HG03108 (cell line): ENCODE data around the gene TTLL3.

Experiments used
- ATAC-seq: cut with Tn5 transposase; IDR thresholded peaks from one replicate; pipeline ENCODE4 v1.9.1; 2021; ENCODE audit warnings: moderate library complexity; ENCODE audit not compliant: unreplicated experiment

TTLL3 gene

DNA sequence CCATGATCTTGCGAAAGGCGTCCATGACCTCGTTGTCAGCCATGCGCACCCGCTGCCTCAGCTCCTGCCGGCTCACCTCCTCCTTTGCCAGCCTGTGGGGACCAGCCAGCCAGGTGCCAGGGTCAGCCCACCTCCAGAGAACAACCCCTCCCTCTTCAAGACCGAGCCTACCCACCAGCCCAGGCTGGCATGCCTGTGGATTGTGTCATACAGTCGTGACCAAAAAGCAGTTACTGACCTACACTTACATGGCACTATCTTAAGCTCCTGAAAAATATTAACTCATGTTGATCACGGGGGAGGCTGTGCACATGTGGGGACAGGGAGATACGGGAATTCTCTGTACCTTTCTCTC, 29.6 kb upstream of the TTLL3 start:
- no peak for ATAC-seq

DNA sequence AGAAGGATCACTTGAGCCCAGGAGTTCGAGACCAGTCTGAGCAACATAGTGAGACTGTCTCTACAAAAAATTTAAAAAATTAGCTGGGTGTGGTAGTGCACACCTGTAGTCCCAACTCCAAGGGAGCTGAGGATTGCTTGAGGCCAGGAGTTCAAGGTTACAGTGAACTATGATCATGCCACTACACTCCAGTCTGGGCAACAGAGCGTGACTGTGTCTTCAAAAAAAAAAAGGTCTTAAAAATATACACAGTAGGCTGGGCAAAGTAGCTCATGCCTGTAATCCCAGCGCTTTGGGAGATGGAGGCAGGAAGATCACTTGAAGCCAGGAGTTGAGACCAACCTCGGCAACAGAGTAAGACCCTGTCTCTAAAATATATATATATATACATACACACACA, 29.2 kb upstream of the TTLL3 start:
- no peak for ATAC-seq

DNA sequence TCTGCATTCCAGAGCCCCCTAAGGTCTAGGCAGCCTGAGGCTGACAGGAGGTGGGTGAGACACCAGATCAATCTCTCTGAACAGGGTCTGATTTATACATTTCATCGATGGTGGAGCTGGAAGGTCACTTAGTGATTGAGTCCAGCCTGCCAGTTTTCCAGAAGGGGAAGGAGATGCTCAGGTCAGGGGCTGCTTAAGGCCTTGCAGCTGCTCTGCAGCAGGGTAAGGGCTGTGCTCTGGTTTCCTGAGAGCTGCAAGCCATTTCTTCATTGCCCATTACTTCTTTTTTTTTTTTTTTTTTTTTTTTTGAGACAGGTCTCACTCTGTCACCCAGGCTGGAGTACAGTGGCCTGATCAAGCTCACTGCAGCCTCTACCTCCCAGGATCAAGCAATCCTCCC, 28.5 kb upstream of the TTLL3 start:
- ATAC-seq, result no peak

DNA sequence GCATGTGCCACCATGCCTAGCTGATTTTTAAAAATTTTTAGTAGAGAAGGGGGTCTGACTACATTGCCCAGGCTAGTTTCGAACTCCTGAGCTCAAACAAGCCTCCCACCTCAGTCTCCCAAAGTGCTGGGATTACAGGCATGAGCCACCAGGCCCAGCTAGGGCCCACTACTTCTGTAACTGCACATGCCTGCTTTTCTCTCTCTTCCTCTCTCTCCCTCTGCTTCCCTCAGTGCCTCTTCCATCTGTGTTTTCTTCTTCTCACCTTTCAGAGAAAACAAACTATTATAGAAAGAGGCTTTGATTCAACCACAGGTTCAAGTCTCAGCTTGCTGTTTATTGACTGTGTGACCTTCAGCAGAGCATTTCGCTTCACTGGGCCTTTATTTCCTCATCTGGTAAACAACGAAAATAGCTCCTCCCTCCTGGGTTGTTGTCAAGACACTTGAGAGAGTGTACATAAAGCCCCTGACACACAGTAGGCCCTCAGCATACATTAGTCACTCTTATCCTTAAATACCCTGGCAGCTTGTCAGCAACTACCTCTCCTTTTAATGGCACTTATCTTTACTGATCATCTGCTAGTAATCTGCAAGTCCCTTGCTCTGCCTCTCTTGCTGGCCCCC, 28.0 kb upstream of the TTLL3 start:
- ATAC-seq, result no peak

DNA sequence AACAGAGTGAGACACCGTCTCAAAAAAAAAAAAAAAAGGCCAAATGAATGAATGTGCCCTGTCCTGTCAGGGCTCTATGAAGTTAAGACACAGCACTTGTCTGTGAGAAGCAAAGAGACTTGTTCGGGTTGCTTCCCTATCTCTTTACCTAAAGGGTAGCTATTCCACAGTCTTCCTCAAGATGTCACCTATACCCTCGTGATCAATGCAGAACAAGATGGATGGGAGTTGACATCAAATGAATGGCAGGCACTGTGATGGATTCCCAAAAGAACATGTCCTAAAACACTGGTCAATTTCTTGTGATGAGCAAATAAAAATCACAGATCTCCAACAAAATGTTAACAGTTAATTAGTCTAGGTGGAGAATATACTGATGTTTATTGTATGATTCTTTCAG, 27.3 kb upstream of the TTLL3 start:
- ATAC-seq, result no peak

DNA sequence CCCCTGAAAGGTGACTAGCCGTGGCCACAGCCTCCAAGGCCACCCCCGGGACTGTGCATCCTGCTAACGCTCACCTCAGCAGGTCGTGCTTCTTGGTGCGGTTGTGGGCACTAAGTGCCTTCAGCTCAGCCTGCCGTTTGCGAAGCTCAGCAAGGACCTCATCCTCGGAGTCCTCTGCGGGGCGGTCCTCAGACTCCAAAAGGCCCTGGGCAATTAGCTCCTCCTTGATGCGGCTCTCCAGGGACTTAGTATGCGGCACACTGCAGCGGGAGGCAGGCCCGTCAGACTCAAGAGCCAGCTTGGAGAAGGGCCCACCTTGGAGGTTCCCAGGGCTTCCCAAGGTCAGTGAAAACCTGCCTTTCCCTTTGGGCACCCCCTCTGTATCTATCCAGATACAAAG, 26.1 kb upstream of the TTLL3 start:
- ATAC-seq, result no peak

DNA sequence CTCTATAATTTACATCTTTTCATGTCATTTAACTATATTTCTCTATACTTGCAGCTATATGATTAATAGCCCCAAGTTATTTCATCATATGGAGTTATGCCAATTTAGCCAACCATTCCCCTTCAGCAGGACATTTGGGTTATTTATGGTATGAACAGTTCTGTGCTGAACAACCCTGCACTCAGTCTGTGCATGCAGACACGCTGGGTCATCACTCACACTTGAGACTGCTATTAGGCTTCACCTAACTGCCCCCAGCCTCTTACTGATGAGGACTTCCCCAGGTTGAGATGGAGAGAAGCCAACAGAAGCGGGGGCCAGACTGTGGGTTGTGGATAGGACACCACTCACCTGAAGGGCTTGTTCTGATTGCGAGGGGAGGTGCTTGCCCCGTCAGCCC, 25.1 kb upstream of the TTLL3 start:
- no peak for ATAC-seq

DNA sequence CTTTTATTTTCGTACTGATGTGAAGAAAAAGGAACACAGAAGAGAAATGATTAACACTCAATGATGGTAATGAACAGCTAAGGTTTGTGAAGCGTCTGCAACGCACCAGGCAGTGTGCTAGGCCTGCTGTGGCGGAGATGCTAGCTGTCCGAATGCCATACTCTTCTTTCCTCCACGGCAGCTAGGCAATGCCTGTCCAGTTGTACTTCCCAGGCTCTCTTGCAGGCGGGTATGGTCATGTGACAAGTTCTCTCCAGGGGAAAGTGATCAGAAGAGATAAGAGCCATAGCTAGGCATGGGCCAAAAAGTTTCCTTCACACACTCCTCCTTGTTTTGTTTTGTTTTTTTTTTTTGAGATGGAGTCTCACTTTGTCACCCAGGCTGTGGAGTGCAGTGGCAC, 24.5 kb upstream of the TTLL3 start:
- ATAC-seq, result no peak

DNA sequence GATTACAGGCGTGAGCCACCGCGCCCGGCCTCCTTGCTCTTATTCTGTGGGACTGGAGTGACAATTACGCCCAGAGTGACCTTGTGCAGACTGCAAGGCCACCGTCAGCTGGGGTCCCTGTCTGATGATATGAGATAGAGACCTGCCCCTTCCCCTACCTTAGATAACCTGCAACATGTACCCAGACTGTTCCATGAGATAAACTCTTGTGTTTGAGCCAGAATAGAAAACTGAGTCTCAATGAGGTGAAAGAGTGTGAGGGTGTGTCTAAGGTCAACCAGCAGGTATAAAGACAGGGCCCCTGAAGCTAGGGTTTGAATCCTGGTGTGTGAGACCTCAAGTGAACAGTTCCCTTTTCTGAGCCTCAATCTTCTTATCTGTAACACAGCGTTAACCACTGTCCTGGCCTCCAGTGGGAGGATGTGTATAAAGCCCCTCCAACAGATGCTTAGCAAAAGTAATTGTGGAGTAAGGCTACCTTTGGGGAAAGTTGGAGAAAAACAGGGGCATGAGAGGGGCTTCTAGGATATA, 23.8 kb upstream of the TTLL3 start:
- ATAC-seq, result no peak

DNA sequence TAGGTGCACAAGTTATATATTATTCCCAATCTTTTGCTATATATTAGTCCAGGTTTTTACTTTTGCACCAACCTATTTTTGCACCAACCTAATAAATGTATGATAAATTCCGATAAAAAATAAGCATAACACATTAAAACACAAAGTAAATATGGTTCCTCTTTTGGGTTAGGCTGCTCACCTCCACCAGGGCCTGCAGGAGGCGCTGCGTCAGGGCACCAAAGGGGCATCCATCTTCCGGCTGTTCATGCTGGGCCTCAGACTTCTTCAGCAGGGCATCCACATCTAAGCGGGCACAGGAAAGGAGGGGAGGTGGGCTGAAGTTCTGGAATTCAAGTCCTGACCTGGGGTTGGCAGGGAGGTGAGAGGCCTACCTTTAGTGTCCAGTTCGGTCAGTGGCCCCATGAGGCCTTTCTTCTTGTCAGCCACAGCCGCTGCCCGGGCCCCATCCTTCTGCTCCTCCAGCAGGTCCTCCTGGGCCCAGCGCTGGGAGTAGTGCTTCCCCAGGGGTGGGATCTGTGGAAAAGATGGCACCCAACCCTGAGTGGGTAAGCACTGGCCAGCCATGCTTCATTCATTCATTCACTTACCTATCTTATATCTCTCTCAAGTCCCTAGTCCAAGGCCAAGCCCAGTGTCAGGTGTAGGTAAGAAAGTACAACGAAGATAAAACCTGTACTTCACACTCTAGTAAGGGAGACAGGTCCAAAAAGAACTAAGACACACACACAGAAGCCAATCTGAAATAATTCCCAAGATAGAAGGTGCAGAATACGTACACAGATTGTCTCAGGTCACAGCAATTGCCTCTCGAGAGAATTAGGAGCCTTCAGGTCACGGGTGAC, 23.0 kb upstream of the TTLL3 start:
- ATAC-seq, result no peak

DNA sequence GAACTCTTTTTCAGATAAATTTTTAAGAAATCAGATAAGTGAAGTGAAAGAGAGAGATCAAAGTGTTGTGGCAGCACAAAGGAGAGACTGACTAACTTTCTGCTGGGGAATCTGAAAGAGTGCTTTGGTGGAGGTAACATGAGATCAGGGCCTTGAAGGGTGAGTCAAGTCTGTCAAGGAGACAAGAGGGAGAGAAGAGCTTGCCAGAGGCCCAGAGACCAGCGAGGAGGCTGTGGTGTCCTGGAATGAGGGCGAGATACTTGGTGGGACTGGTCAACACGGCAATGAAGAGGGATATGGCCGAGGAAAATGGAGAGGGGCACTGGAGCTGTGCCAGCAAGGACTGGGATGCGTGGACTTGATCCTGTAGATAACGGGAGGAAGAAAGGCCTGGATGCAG, 22.3 kb upstream of the TTLL3 start:
- ATAC-seq, result no peak

DNA sequence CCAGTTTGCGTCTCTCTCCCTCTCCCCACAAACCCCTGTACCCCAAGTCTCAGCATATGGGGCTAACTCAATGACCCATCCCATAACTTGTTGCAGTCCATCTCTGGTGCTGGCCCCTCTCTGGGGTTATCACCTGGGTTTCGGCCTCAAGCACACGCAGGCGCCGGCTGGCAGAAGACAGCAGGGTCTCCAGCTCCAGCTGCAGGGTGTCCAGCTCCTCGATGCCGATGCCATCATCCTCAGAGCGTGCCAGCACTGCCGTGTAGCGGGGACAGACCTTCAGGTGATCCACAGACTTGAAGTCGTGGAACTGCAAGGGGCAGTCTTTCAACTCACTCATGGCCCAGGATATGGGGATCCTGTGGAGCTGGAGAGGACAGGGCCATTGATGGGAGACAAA, 18.9 kb upstream of the TTLL3 start:
- no peak for ATAC-seq

DNA sequence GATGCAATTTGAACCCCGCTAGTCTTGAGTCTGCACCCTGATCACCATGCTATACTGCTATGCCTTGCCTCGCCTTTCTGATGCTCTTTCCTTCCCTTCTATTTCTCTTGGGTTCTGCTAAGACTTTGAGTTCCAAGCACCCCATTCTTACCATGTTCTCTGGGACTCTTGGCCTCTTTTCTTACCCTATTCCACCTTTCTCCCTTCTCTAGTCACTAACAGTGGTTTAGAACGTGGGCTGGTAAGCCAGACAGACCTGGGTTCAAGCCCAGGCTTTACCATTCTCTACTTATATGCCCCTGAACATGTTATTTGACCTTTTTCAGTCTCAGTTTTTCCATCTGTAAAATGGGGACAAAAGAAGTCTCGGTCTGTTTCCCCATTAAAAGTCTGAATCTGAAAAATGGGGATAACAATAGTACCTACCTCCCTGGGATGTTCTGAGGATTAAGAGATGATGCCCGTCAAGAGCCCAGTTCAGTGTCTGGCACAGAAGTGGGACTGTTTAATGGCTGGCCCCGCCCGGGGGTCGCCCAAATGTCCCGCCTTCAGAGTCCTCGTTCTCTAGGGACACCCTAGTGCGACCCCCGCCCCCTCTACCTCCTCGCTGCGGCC, 18.2 kb upstream of the TTLL3 start:
- no peak for ATAC-seq

DNA sequence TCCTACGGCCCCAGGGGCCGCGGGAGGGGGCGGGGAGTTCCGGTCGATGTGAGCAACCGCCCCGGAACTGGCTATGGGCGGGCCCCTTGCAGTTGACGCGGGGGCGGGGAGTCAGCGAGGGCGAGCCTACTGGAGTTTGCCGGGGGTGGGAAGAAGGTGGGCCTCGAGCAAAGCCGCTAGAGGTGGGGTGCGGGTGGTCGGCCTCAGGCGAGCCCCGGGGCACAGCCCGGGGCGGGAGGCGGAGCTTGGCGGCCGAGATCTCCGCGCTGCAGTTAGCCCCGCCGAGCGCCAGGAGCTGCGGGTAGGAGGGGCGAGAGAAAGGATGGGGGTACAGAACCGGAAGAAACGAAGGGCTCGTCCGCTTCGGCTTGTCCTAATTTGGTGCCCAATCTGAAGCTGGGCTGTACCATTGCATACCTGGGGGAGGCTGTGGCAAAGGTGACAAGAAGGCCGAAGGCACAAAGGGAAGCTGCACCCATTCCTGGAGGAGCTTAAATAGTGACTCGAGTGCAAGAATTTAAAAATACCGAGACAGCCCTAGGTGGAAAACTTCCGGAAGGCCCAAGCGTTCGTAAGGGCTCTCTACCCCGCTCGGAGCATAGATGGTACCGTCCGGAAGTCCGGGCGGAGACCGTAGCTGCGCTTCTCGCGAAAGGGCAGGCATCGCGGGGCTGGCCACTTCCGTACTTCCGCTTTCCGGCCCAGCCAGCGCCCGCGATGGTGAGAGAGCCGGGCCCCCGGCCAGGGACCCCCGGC, 17.5 kb upstream of the TTLL3 start, which contains the start of the genes ARPC4 and TADA3:
TSS of gene ARPC4 (plus strand) at position 678 of the 756 bp plus-strand sequence. CDS start at position 718, 40 bp downstream.
TSS of gene TADA3 (minus strand) at position 69 of the 756 bp plus-strand sequence. CDS start 1,007 bp downstream, outside the sequence.
- peak; percentile 79 for ATAC-seq

DNA sequence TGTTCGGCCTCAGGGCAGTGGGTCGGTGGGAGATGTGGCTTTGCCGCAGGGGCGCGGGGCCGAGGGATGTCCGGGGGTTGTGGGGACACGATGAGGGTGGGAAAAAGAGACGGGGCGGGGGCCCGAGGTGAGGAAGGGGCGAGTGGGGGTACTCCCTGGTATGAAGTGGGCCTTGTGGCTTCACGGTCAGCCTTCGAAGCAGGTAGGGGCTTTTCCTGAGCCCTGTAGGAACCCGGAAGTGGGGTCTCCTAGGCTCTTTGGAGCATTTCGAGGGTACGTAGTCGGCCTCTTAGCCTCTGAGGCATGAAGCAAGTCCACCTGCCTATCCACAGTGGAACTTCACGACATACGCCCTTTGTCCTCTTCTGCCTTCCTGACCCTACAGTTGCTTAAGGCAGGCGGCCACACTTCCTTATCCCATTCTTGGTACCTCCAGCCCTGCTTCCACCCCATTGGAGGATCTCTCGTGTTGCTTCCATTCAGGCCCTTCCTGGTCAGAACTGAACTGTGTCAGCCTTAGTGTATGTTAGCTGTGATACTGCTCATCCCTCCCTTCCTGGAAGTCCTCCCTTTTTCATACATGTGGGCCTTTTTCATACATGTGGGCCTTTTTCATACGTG, 16.8 kb upstream of the TTLL3 start:
- ATAC-seq, result no peak

DNA sequence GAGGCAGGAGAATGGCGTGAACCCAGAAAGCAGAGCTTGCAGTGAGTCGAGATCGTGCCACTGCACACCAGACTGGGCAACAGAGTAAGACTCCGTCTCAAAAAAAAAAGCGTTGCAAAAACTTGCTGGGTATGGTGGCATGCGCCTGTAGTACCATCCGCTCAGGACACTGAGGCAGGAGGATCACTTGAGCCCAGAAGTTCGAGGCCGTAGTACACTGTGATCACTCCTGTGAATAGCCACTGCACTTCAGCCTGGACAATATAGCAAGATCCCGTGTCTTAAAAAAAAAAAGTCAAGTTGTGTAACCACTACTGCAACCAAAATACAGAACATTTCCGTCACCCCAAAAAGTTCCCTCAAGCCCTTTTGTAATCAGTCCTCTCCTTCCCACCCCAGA, 15.7 kb upstream of the TTLL3 start:
- no peak for ATAC-seq

DNA sequence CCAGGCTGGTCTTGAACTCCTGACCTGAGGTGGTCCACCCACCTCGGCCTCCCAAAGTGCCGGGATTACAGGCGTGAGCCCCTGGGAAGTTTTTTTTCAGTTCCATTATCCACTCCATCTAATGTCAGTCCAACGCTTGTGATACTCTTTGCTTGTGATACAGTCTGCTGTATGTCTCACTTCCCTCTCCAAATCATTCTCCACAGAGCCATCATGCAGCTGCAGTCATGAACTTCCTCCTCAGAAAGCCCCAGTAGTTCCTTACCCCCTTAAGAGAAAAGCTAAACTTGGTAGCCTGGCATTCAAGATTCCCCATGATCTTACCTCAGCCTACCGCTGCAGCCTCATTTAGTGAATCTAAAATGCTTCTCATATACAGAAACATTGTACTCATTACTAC, 14.9 kb upstream of the TTLL3 start:
- no peak for ATAC-seq

DNA sequence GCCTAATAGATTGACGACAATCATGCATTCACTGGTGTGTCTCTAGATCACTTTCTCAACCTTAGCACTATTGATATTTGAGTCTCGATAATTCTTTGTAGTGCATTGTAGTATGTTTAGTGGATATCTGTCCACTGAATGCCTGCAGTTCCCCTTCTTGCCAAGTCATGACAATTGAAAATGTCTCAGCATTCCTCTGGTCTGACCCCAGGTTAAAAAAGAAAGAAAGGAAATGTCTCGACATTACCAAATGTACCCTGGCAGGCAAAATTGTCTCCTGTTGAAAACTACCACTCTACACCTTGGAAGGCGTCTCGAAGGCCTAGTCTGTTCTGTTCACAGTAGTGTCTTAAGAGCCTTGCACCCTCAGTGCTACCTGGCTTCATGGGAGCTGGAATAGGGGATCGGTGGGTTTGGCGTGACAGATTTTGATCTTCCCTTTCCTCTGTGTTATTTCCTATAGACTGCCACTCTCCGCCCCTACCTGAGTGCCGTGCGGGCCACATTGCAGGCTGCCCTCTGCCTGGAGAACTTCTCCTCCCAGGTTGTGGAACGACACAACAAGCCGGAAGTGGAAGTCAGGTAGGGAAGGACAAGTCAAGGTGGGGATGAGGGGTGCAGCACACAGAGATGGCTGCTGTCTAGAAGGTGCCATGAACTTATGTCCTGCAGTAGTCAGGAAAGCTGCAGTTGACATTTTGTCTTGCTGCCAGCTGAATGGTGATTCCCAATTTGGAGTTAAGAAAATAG, 12.7 kb upstream of the TTLL3 start:
- ATAC-seq, result no peak

DNA sequence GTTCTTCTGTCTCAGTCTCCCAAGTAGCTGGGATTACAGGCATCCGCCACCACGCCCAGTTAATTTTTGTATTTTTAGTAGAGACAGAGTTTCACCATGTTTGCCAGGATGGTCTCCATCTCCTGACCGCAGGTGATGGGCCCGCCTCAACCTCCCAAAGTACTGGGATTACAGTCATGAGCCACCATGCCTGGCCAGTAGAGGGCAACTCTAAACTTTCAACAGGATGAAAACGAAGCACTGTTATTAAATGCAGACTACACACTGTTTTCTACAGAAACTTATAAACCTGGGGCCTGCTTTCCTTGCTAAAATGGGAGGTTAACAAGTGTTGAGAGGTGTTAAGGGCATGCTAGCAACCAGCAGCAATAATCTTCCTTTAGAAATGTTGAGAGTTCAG, 9.5 kb upstream of the TTLL3 start:
- no peak for ATAC-seq

DNA sequence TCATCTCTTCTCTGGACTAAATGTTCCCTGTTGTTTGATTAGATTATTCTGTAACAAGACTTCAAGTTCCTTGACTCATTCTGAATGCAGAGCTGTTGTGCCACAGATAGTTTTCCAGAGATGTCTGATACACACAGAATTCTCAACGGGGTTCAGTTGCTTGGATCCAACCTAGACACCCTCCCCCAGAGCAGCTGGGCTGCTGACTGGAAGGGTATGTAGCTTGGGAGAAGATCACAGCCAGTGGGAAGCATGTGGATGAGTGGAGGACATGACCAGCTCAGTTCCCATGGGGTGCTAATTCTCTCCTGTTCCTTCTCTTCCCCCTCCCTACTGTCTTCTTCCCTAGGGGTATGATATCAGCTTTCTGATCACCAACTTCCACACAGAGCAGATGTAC, 6.6 kb upstream of the TTLL3 start:
- ATAC-seq, result no peak
